NCI-H1105 treated with DMSO at 0.1 percent for 48 hours (cell line): ENCODE measurements around the gene SLC22A17.

Experiments
- DNase-seq: peaks from one replicate; lab custom pipeline; 2025; lab: John Stamatoyannopoulos, UW

SLC22A17 gene

DNA sequence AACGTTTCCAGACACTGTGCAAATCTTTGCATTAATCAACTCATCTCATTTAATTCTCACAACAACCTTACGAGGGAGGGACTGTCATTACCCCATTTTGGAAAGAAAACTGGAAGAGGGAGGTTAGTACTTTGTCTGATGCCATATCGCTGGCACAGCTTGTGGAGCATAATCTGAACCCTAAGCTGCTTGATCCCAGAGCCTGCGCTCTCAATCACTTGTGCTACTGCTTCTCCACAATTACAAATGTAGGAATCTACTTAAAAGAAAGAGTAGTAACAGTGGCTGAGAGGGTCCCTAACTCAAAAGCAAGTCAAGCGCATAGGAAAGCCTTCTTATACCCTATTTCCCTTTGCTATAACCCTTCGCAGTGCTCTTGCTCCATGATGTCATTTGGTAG is 9.1 kb upstream of the SLC22A17 start:
- DNase-seq, result no peak

DNA sequence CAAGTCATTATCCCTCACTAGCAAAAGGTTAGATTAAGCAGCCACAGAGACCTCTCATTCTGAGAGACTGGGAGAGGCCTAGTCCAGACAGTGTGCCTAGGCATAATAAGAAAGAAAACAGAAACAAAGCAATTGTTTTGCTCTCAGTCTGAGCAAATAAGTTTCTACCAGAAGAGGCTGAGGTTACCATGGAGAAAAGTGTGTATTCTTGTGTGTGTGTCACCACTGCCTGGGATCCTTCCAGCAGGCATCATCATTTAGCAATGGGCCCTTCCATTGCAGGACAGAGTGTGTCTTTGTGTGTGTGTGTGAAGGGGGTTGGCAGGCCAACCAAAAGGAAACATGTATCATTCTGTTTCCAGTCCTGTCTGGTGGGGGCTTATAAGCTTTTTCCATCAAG is 8.6 kb upstream of the SLC22A17 start:
- DNase-seq, result no peak

DNA sequence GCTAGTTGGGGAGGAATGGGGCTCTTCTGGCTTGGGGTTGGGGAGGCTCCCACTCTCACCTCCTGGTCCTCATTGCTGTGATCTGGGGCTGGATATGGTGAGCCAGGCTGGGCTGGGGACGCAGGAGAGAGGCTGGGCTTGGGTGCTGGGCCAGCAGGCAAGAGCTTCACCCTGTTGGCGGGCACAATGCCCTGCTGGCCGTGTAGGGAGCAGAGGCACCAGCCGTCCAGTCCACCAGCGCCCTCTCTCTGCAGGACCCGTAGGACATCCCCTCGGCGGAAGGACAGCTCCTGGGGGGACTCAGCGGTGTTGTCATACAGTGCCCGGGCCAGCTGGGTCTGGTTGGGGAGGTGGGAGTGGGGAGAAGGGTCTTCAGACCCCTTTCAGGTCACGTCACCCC is 7.8 kb upstream of the SLC22A17 start:
- DNase-seq, result no peak

DNA sequence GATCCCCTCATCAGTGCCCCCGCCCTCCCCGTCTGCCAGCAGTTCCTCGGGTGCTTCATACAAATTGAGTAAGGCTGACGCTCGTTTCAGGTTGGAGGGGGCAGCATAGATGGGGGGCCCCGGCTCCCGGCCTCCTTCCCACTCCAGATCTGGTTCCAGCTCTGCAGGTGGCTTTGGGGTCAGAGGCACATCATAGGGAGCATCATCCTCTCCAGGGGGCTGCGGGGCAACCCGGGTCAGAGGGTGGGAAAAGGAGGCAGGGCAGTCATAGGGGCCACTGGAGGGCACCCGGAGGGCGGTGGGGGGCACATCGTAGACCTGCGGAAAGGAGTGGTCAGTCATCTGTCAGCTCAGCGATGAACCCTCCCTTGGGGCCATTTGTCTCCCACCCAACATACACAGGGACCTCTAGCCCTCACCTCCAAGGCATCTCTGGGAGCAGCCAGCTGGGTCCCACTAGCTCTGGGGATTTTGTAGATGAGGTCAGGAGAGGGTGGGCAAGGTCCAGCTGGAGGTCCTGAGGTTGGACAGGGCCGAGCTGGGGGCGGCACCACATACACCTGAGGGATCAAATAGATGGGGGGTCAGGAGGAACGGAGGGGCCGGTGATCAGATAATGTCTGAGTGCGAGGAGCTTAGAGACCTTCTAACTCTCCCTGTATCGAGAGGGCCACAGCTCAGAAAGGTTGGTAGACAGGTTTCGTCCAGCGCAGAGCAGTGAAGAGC is 7.2 kb upstream of the SLC22A17 start:
- no peak for DNase-seq

DNA sequence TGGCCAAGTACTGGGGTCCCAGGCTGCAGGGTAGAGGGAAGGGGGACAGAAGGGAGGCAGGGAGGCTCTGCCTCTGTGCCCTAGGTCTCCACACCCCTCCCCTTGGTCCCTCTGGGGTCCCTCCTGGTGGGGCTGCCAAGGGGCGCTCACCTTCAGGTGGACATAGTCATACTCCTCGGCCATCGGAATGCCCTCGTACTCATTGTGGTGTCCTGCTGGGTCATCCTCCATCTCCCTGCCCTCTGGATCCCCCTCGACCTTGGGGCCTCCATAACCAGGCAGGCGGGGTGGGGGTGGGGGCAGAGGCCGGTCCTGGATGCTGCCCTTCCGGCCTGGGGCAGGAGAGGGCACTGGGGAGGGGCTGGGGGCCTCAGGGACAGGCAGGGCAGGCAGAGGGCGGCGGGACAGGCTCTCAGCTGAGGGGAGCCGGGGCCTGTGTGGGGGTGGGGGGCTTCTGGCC is 6.5 kb upstream of the SLC22A17 start:
- DNase-seq, result no peak

DNA sequence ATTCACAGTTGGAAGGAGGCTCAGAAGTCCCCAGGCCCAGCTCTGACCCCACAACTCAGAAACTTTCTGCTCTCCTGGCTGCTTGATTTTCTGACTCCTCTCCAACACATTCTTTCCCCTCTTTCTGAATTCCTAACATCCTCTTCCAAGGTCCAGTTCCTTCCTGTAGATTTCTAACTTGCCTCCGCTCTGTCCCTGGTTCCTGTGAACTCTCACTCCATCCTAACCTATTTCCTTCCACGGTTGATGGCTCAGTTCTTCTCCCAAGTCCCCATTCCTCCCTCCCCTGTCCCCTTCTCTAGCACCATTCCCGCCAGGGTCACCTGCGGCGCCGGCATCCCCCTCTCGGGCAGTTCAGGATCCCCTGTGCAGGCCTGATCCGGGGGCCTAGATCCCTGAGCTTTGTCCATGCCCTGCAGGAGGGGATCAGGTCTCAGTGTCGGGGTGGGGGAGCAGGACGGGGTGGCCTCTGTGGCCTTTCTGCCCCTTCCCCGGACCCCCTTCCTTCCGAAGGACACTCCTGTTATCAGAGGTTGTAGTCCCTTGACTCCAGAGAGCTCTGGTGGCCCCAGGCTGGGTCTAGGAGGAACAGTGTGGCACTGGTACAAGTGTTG is 6.0 kb upstream of the SLC22A17 start:
- DNase-seq, result no peak

DNA sequence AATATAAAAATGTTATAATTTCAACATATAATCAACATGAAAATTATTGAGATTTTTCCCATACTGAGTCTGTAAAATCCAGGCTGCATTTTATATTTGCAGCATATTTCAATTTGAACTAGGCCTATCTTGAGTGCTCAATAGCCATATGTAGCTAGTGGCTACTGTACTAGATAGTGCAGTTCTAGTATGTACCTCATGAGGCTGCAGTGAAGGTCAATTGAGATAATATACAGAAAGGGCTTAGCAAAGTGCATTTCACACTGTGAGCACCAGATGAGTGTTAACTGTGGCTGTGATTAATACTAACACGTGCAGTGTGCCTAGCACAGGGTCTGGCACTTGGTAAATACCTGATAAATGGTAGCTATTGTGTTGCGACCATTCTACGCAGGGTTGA is 5.4 kb upstream of the SLC22A17 start:
- DNase-seq, result no peak

DNA sequence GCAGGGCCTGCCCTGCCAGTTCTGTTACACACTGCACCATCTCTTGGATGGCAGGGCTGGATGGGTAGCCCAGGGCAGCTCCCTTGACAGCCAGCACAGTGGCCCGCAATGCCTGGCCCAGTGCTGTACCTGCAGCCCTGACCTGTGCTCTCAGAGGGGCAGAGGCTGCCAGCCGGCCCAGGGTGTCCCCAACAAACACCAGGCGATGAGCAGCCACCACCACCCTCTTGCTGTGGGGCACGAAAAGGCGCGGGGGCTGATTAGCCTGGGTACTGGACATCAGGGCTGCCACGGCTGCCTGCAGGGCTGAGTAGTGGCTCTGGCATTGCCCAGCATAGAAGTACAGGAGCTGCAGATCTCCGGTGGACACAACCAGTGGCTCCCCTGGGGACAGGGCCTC is 4.6 kb upstream of the SLC22A17 start:
- DNase-seq, result no peak

DNA sequence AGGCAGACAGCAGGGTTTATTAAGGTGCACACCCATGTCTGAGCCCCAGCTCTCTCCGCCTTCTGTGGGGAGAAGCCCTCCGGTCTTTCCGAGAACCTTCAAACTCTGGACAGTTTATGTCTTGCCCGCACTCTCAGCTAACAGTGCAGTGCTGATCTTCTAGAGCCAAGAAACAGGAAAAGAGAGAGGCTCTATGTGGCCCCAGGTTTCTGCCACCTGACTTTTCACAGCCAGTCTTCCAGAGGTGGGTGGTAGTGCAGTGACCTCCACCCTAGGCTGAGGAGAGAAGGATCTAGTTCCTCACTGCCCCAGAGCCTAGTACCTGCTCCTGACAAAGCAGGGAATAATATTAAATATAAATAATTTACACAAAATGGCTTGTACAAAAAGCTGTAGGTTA is 4.0 kb upstream of the SLC22A17 start:
- no peak for DNase-seq

DNA sequence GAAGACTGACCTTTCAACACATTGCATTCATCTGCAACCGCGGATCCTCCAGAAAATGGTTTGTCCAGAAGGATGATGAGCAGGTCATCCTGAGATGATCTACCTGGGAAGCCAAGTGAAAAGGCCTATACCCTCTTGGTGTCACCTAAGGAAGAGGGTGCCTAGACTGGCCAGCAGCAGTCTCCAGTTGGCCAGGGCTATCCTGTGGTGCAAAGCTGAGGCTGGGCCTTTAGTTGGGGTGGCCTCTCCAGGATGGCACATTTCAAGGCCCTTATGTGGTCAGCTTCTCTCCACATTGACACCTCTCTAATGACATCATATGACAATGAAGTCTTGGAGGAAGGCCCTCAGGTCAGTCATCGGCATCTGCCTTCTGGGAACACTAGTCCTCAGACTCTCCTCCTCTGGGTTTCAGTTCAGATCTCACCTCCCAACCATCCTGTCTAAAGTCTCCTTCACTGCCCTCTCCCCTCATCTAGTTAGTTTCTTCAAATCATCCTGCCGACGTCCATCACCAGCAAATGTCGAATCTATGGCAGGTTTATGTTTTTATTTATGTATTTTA is 3.3 kb upstream of the SLC22A17 start:
- DNase-seq, result no peak

DNA sequence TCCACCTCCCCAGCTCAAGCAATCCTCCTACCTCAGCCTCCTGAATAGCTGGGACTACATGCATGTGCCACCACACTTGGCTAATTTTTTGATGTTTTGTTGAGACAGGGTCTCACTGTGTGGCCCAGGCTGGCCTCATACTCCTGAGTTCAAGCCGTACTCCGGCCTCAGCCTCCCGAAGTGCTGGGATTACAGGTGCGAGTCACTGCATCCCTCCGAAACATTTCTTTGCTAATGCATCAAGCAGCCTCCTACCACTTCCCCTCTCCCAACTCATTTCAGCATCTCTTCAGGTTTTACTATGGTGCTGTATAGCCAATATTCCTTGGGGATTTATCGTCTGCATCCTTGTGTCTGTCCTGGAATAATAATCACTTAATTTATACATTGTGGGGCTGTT is 2.3 kb upstream of the SLC22A17 start:
- no peak for DNase-seq

DNA sequence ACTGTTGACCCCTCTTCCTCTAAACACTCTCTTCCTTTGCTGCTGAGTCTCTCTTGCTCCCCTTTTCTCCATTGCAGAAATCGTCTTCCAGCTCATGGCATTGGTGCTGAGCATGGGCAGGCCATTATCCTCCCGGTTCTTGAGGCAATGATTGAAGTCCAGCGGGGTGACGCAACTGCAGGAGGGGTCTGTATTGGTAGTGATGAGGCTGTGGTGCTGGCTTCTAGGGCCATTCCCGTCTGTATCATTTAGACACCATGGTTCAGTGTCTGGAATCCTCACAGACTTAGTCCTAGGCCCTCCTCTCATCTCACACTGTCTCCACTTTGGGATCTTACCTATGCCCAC is 720 bp upstream of the SLC22A17 start:
- DNase-seq, result no peak

DNA sequence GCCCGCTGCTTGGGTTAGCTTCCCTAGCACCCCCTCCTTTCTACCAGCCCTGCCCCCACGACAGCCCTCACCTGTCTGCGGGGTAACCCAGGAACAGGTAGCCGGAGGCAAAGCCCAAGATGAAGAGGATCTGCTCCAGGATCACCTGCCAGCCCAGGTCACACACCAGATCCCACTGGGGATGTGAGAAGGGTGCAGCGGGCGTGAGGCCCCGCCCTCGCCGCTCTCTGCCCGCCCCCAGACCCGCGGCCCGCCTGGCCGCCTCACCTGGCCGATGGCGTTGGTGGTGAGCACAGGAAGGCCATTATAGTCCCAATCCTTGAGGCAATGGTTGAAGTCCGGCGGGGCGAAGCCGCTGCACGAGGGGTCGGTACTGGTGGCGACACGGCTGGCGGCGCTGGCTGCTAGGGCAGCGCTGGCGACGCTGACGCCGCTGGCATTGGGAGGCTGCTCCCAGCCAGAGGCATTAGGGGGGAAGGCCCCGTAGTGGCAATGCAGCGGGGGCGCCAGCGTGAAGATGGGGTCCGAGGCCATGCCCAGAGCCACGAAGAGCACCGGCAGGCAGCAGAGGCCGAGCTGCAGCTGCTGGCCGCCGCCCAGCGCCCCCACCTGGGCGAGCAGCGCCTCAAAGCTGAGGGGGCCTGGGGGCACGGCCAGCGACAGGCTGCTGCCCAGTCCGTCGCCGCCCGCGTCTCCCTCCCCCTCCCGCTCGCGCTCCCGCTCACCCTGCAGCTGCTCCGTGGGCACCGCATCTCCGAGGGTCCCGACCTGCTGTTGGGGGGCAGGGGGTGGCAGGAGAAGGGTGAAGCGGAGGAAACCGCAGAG is 794 bp downstream of the SLC22A17 start:
- DNase-seq, result peak; percentile 32

DNA sequence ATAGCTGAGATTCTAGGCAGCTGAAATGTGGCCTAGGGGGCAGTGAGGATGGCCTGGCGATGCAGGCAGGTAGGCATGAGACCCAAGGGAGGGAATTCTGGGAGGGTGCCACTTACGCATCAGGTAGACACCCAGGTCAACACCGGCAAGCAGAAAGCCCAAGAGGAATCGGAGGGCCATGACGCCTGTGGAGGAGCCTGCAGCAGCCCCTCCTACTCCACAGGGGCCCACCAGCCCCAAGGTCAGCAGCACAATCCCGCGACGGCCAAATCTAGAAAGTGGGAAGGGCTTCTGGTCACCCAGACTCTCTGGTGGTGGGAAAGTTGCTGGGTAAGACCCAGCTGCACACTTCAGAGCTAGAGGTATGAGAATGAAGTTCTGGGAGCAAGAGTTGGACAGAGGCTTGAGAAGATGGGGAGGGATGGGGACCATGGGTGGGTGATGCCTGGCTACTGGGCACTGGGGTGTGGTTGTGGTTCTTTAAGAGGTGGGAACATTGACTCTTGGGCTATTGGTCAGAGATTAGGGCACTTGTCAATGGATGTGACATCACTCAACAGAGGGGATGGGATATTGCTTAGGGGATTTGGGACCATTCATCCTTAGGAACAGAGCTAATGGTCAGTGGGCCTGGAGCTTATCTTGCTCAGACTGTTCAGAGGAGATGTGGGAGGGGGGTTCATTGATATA is 3.4 kb downstream of the SLC22A17 start:
- no peak for DNase-seq

DNA sequence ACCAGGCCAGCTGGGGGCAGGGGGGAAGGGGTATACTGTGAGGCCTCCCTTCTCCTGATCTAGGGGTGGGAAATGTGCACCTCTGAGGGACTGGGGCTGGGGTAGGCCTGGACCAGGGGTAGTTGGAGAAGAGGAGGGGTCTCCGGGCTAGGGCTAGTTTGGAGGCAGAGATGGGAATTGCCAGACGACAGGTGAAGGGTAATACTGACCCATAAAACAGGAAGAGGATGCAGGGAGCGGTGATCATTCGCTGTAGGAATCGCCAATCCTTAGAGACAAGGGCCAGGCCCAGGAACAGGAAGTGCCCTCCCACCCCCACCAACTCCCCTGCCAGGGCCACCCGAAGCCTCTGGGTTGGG is 4.4 kb downstream of the SLC22A17 start:
- DNase-seq, result no peak

DNA sequence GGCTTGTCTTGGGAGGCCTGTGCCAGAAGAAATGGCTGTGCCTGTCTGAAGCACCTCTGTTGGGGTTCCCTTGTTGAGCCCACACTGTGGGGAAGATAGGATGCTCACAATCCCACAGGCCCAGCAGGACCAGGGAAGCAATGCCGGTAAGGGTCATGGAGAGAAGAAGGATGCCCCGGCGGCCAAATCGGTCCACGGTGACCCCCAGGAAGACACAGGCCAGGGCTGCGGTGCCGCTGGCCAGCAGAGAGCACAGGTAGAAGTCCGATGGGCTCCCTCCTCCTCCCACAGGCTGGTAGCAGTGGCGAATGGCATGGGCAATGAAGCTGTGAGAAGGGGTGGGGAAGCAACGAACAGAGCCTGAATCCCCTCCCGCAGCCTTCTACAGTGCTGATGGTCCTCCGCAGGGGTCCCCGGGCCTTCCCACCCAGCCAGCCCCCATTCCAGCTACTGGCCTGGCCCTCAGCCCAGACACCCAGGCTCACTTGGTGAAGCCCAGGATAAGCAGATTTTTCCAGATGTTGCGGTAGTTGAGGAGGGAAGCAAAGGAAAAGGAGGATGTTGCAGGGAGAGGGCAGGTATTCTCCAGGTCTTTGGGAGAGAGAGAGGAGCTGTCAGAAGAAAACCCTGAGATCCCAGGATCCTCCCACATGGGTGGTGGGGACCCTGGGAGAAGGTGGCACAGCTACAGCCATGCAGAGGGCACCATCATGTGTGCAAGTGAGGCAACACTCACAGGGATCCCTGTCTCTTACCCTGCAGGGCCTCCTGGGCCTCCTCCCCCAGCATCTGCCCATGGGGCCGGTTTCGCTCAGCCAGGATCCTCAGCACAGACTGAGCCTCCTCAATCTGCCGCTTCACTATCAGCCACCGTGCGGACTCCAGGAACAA is 5.0 kb downstream of the SLC22A17 start:
- DNase-seq, result no peak

DNA sequence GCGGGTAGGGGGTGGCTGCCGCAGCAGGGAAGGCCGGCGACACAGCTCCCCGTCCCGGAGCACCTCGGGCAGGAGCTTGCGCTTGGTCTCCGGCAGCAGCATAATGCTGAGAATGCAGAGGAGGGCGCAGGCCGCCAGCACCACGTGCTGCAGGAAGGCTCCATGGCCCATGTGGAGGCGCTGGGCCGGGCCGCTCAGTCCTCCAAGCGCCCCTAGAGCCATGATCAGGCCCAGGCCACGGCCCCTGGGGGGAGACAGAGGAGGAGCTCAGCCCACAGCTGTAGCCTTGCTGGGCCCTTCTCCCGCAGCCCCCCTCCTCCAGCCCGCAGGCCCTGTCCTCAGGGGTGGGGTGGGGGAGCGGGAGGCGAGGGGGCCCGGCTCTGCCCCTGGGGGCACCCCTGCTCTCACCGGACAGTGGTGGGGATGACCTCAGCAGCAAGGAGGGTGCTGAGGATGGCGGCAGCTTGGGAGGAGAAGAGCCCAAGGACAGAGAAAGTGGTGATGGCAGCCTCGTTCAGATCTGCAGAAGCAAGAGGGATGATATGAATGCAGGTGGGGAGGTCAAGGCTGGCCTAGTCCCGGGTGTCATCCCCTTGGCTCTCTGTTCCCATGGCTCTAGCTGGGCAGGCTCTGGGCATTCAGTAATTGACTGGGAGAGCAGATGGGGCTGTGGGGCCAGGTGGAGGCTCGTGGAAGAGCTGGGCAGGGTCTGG is 5.8 kb downstream of the SLC22A17 start:
- no peak for DNase-seq

DNA sequence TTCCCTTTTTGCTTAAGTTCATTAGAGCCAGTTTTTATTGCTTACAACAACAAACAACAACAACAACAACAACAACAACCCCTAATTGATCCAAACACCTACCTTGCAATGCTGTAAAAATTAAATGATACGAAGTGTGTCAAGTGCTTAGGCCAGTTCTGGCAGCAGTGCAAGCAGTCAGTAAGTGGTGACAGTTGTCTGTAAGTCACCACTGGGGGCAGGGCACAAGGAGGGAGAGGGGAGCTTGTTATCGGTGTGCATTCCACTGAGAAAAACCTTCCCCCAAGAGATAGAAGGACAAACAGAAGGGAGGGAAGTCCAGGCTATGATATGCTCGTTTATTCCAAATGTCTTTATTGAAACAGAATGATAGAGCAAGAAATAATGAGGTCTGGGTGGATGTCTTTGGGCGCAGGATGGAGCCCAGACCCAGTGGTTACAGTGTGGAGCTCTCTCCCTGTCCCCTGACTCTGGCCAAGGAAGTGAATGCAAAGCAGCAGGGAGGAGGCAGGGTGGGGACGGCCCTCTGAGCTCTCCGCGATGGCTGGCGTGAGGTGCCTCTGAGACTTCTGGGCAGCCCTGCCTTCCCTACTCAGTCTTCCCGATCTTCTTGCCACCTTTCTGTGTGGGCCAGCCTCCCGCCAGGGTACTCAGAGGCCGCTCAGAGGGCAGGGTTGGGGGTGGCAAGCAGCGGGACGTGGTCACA is 6.5 kb downstream of the SLC22A17 start:
- DNase-seq, result no peak

DNA sequence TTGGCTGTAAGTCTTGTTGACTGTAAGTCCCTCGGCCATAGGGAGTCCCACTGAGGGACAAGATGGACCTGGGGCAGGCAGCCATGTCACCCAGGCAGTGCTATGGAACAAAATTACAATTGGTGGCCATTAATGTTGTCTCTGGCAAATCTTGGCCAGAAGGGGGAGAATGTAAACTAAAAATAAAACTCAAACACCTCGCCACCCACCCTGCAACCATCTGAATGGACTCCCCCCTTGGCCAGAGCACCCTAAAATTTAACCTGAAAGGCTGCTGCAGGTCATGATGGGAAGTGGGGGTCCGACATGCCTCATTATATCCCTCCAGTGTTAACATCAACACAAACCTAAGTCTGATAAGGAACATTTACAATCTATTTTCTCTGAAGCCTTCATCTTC is 8.2 kb downstream of the SLC22A17 start:
- no peak for DNase-seq
